Measurements from ENCODE around the gene KCNJ10.

DNA sequence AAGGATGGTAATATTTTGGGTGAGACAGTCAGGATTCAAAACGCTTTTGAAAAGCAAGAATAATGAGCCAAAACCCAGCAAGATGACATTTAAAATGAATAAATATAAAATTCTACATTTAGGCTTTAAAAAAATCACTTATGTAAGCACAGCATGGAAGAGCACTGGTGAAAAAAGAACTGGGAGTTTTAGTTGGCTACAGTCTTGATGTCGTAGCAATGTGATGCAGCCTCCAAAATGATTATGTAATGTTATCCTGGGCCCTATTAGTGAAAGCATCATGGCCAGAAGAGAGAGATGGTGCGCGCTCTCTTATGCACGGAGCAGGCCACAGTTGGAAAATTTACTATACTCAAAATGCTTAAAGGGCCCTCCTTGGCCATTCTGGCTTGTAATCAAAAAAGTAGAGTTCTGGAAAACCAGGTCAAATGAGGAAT is 16.5 kb upstream of the KCNJ10 start:
- TF ChIP-seq, protein P1, sequence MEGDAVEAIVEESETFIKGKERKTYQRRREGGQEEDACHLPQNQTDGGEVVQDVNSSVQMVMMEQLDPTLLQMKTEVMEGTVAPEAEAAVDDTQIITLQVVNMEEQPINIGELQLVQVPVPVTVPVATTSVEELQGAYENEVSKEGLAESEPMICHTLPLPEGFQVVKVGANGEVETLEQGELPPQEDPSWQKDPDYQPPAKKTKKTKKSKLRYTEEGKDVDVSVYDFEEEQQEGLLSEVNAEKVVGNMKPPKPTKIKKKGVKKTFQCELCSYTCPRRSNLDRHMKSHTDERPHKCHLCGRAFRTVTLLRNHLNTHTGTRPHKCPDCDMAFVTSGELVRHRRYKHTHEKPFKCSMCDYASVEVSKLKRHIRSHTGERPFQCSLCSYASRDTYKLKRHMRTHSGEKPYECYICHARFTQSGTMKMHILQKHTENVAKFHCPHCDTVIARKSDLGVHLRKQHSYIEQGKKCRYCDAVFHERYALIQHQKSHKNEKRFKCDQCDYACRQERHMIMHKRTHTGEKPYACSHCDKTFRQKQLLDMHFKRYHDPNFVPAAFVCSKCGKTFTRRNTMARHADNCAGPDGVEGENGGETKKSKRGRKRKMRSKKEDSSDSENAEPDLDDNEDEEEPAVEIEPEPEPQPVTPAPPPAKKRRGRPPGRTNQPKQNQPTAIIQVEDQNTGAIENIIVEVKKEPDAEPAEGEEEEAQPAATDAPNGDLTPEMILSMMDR (IDR thresholded peaks at IDR 0.05; ENCODE audit: low read depth, low read length) = no peak
- no peak for TF ChIP-seq EZH2phosphoT487 (IDR thresholded peaks at IDR 0.05; ENCODE audit: low read depth)

All from OCI-LY3 (cell line).